ENCODE measurements around the gene ERP44.

Gene ERP44

DNA sequence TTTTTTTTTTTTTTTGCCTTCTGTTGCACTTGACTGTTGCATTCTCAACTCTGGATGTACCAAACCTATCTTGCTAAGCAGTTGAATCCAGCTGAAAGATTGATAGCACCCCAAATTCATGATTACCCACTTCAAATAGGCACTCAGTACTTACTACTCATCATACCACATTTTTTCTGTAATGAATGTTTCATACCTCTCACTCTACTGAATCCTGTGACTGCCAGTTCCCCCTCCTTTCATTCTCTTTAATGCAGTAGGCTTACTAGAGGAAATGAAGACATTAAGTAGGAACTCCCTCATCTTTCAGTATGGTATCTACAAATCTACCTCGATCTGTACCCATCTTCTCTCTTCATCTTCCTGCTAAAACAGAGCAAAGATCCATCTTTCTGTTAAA lies 7.1 kb upstream of the ERP44 start:
- DNase-seq (ENCODE audit: low read depth): no peak
- no peak overlapping the region for H3K4me3 ChIP-seq (ENCODE audit: low read depth, low read length)
- no peak for TF ChIP-seq POLR2A (IDR thresholded peaks at IDR 0.05; ENCODE audit: extremely low read depth, insufficient read length)
- no peak for TF ChIP-seq CTCF (IDR thresholded peaks at IDR 0.05; ENCODE audit: low read depth, low read length)
- no peak for TF ChIP-seq MAX (IDR thresholded peaks at IDR 0.05; ENCODE audit: low read depth, low read length)
- no peak for TF ChIP-seq MYC (IDR thresholded peaks at IDR 0.05; ENCODE audit: low read depth, low read length)

DNA sequence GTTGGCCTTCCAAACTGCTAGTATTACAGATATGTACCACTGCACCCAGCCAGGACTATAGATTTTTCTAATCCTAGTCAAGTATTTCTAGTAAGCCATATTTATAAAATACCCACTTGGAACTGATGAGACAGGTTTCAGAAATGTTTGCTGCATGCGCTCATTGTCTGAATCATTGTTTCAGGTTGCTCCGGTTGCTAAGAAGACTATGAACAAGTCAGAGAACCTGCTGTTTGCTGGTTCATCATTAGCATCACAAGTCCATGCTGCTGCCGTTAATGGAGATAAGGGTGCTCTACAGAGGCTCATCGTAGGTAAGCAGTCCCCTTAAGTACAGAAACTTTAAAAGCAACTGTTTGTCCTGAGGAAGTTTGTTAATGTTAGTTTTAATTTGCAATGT lies 5.5 kb upstream of the ERP44 start:
- no peak overlapping the region for H3K4me3 ChIP-seq (ENCODE audit: low read depth, low read length)
- DNase-seq (ENCODE audit: low read depth): no peak
- TF ChIP-seq MAX (IDR thresholded peaks at IDR 0.05; ENCODE audit: low read depth, low read length): no peak
- no peak for TF ChIP-seq POLR2A (IDR thresholded peaks at IDR 0.05; ENCODE audit: extremely low read depth, insufficient read length)
- no peak for TF ChIP-seq MYC (IDR thresholded peaks at IDR 0.05; ENCODE audit: low read depth, low read length)
- TF ChIP-seq CTCF (IDR thresholded peaks at IDR 0.05; ENCODE audit: low read depth, low read length): no peak

- TF ChIP-seq MAX (IDR thresholded peaks at IDR 0.05; ENCODE audit: low read depth, low read length): no peak
- TF ChIP-seq CTCF (IDR thresholded peaks at IDR 0.05; ENCODE audit: low read depth, low read length): no peak
- TF ChIP-seq POLR2A (IDR thresholded peaks at IDR 0.05; ENCODE audit: extremely low read depth, insufficient read length): no peak
- no peak for TF ChIP-seq MYC (IDR thresholded peaks at IDR 0.05; ENCODE audit: low read depth, low read length)
- no peak overlapping the region for H3K4me3 ChIP-seq (ENCODE audit: low read depth, low read length)
- no peak for DNase-seq (ENCODE audit: low read depth)
Observed at GRCh38 chr9:100101608-100102007, 2.8 kb upstream of the ERP44 start.

GRCh38 chr9:100100146-100100667 lies 1.4 kb upstream of the ERP44 start:
- DNase-seq (ENCODE audit: low read depth): peak; percentile 13
- TF ChIP-seq MAX (IDR thresholded peaks at IDR 0.05; ENCODE audit: low read depth, low read length) (no peak), MYC (IDR thresholded peaks at IDR 0.05; ENCODE audit: low read depth, low read length) (no peak), POLR2A (IDR thresholded peaks at IDR 0.05; ENCODE audit: extremely low read depth, insufficient read length) (no peak), CTCF (IDR thresholded peaks at IDR 0.05; ENCODE audit: low read depth, low read length) (no peak)
- peak overlapping the region; percentile 99 for H3K4me3 ChIP-seq (ENCODE audit: low read depth, low read length)

GRCh38 chr9:100099722-100100042 lies 882 bp upstream of the ERP44 start:
- no peak for DNase-seq (ENCODE audit: low read depth)
- TF ChIP-seq MYC (IDR thresholded peaks at IDR 0.05; ENCODE audit: low read depth, low read length) (no peak), POLR2A (IDR thresholded peaks at IDR 0.05; ENCODE audit: extremely low read depth, insufficient read length) (no peak), CTCF (IDR thresholded peaks at IDR 0.05; ENCODE audit: low read depth, low read length) (no peak), MAX (IDR thresholded peaks at IDR 0.05; ENCODE audit: low read depth, low read length) (no peak)
- peak overlapping the region; percentile 99 for H3K4me3 ChIP-seq (ENCODE audit: low read depth, low read length)
